ENCODE data around the gene NTN3.

Gene NTN3

DNA sequence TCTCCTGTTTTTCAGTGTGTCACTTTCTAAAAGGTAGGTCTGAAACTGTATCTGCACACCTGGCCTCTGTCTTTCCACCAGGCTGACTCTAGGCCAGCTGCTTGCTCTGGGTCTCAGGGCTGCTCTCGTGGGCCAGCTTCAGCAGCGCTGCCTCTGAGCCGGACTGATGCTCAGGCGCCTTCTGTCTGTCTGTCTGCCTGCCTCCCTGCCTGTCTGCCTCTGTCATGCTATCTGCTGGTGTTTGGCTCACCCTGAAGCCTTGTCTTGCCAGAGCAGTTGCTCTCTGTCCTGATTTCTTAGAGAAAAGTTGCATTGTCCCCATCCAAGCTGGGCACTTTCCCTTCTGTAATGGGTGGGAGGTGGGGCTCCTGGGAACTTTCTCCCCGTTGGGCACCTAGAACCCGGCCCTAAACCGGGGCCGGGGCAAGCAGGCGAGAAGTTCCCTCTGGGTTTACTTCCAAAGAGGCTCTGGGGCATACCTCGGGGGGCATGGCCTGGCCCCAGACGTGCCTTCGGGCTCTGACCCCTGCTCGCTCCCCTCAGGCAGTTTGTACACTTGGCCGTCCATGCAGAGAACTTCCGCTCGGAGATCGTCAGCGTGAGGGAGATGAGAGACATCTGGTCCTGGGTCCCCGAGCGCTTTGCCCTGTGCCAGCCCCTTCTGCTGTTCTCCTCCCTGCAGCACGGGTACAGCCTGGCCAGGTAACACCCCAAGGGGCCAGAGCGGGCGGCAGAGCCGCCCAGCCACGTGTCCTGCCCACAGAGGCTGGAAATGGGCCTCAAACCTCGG lies 26.8 kb downstream of the NTN3 start:
- no peak for DNase-seq

DNA sequence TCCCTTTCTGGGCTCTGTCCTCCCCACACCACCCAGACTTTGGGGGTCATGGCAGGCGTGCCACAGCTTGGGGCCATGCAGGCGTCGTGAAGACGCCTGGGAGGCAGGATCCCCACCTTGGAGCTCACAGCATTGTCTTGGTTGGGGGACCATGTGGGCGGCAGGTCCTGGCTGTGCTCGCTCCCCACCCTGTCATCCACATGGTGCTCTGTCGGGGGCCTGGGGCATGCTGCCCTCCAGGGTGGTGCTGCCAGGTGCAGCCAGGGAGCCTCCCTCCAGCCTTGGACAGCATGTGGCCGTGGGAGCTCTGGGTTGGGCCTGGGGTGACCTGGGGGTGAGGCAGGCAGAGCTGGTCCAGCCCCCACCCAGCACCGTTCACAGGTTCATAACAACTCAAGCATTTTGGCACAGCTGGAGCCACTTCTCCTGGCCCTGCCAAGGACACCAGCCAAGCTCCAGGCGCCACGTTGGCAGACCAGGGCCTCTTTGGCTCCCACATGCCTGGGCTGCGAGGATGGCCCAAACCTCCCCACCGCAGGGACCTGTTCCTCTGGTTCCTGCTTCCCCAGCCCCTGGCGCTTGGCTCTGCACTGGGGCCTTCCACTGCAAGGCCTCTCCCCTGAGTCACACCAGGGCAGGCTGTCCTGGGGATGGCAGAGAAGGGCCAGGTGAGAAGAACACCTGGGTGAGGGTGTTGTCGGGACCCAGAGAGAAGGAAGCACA lies 27.6 kb downstream of the NTN3 start:
- no peak for DNase-seq

DNA sequence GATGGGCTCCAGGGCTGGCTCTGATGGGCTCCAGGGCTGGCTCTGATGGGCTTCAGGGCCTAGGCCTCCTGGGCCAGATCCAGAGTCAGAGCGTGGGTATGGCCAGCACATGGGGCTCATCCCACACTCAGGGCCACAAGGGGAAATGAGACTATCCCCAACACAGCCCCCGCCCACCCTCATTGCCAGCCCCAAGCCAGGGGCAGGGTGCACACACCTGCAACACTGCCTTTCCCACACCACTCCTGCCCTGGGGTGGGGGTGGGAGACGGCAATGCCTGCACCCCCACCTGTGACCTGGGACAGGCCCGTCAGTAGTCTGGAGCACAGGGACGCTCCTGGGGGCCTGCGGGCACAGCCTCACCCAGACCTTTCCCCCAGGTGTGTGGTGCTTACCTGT lies 28.4 kb downstream of the NTN3 start:
- no peak for DNase-seq

DNA sequence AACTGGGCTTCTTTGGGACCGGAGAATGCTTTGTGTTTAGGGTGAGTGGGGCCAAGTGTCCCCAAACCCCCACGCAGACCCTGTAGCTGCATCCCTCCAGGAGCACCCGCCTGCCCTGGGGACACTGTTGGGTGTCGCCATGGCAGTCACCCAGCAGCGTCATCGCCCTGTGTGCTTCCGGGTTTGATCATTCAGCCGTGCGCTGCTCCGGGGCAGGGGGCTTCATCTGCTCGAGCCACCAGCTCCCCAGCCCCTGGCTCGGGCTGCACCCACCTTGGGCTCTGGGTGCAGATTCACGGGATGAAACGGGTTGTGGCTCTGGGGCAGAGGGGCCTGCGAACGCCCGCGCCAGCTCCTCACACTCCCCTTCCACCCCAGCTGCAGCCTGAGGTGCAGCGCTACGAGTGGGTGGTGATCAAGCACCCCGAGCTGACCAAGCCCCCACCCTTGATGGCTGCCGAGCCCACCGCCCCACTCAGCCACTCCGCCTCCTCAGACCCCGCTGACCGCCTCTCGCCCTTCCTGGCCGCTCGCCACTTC lies 28.9 kb downstream of the NTN3 start:
- no peak for DNase-seq

DNA sequence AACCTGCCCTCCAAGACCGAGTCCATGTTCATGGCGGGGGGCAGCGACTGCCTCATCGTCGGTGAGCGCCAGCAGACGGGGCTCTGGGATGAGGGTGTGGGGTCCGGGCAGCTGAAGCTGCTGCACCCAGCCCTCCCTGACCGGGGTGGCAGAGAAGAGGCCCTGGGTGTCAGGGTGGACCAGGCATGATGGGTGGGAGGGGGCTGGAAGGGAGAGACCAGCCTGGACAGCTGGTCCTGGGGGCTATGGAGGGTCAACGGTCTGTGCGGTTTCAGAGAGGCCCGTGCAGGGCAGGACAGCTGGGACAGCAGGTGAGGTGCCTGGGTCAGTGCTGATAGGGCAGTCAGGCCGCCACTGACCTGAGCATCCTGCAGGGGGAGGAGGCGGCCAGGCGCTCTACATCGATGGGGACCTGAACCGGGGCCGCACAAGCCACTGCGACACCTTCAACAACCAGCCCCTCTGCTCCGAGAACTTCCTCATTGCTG lies 29.4 kb downstream of the NTN3 start:
- DNase-seq: no peak

DNA sequence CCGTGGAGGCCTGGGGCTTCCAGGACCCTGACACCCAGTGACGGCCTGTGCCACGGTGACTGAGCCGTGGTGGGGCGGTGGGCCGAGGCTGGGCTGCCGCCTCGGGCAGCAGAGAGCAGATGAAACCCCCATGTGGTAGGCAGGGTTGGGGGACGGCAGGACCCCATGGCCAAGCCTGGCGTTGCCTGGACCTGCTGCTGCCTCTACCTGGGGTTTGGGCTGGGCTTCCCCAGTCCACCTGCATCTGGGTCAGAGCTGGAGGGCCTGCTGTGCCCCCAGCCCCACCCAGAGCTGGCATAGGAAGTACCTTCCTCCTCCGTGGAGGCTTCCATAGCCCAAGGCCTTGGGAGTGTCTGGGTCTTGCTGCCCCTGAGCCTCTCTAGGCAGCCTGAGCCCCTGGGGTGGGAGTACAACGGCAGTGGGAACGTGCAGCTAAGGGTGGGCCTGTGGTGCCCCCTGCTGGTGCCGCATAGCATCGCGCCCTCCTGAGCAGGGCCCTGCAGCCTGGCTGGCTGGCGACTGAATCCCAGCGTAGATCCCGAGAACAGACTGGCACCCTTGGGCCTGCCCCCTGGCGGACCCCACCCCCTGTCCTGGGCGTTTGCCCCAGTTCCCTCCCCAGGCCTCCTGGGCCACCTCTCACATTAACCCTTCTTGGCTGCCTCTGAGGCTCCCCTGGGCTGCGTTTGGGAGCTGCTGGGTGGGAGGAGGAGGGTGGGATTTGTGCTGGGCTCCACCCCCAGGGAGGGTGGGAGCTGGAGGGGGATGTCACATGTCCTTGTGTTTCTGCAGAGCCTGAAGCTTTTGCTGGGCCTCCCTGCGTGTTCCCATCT lies 30.0 kb downstream of the NTN3 start:
- no peak for DNase-seq

DNA sequence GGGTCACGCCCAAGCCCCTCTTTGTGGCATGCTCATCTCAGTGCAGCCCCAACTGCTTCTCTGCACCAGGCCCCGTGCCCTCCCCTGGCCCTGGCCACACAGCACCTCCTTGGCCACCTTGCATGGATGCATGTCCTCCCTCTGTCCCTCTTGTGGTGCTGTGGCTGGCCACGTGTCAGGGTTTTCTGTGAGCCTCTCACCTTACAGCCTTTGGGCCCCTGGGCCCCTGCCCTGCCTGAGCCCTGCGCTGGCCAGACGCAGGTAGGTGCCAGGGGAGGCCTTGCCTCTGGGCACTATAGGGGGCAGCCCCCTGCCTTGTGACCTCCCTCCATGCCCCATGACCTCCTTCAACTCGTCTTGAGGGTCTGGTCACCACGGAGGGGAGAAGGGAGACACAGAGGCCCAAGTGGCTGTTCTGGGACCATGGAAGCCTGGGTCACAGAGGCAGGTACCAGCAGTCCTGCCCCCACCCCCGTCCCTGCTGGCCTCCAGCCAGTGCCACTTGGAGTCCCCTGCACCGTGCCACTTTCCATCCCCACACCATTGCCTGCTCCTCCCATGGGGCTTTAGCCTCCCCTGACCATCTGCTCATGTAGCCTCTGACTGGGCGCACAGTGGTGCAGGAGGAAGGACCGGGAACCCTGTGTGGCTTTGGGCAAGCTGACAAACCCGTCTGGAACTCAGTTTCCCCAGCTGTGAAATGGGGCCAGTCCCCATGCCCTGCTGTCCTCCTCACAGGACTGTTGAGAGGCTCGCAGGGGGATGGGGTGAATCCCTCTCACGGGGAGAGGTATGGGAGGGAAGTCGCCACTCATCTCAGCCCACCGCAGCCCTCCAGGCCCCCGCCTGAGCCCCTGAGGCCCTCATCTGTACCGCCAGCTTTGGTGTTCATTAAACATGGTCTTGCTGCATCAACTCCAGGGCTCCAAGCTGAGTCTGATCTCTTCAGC lies 31.1 kb downstream of the NTN3 start:
- no peak for DNase-seq

DNA sequence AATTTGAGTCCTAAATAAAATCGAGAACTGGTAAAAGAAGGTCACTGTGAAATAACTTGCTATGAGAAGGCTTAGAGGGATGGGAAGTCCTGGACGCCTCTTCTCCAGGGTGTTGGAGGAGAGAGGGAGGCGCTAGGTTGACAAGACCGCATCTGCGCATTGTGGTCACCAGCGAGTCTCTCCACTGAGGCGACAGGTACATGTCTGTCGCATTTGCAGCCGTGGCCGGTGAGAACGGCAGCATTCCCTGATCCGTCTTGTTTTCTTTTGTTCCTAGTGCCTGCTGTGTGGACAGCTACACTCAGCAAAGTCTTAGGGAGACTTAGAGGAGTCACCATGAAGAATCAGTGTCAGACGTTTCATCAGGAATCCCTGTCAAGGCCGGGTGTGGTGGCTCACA lies 34.6 kb downstream of the NTN3 start:
- DNase-seq: no peak

DNA sequence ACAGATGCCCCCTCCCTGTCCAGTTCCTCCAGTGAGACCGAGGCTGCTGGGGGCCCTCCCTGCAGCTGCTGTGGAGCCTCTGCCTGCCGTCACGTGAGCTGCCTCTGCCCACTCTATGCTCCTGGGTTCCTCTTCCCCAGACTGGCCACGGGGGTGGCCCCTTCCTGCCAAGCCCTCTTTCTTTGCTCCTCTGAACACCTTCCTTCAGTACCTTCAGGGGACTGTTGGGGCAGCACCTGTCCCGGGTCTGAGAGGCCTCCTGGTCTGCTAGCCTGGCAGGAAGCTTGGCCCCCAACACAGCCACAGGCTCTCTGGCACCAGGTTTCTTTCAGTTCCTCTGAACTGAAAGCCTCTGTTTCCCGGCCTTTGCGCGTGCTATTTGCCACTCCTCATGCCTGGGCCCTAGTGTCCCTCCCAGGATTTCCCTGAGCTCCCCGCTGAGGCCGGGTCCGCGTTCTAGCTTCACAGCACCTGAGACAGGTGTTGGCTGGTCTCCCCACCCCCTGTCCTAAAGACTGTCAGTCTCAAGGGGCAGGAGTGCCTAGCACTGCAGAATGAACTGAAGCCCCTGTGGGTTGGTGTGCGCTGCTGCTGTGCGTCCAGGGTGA lies 36.1 kb downstream of the NTN3 start:
- DNase-seq: no peak

DNA sequence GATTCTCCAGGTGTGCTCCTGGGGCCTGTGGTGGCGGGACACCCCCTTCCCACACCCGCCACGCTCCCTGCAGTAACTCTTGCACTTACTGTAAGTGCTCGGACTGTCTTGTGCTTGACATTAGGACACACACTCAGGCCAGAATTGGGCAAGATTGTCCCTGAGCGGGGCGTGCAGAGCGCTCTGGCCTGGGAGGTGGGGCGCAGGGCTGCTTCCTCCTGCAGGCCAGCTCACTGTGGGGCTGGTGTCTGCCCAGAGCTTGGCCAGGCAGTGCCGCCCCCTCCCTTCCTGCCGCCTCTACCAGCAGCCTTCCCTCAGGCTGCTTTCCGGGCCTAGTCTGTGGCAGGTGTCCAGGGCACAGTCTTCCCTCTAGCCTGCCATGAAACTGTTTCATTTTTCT lies 36.6 kb downstream of the NTN3 start:
- no peak for DNase-seq

DNA sequence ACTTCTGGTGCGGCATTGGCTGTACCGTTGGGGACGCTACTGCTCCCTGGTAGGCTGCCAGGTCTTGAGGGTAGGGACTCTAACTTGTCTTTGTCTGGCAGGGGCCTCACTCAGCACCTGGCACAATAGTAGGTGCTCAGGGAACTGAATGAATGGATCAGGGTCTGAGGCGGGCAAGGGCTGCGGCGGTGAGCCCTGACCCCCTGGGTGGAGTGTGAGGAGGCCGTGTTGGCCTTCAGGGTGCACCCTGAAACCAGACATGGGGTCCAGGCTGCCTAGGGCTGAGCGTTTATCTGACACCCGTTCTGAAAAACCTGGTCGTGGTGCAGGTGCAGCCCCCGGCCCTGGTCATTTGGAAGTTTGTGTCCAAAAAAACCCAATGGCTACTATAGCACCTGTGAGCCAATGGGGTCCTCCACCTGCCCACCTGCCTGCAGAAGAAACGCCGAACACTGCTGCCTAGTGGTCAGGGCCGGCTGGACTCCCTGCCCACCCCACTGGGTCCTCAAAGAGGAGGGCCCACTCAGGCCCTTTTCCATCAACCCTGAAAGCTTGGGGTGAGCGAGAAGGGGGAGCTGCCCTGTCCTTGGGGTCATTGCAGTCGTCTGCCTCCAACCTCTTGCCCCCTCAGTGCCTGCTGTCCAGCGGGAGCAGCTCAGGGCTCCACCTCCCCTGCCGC lies 37.8 kb downstream of the NTN3 start:
- DNase-seq: no peak

DNA sequence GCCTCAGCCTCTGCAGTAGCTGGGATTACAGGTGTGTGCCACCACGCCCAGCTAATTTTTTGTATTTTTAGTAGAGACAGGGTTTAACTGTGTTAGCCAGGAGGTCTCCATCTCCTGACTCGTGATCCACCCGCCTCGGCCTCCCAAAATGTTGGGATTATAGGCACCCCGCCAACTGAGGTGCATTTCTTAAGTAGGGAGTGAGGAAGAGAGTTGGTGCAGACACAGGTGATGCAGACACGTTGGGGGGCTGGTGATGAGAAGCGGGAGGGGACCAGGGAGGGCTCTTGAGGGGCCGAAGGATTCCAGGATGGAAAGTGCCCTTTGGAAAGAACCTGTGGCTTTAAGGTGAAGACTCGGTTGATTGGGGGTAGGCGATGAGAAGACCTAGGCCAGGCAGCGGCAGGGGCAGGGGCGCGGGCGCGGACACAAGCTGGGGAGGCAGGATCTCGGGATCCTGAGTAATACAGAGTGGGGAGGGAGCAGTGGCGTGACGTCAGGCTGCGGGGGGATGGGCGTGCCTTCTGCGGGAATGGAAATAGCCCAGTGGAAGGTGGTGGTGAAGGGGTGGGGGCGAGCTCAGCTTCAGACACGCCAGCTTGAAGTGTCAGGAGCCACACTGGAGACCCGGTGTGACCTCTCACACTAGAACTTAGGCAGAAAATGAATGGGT lies 40.2 kb downstream of the NTN3 start:
- DNase-seq: no peak

DNA sequence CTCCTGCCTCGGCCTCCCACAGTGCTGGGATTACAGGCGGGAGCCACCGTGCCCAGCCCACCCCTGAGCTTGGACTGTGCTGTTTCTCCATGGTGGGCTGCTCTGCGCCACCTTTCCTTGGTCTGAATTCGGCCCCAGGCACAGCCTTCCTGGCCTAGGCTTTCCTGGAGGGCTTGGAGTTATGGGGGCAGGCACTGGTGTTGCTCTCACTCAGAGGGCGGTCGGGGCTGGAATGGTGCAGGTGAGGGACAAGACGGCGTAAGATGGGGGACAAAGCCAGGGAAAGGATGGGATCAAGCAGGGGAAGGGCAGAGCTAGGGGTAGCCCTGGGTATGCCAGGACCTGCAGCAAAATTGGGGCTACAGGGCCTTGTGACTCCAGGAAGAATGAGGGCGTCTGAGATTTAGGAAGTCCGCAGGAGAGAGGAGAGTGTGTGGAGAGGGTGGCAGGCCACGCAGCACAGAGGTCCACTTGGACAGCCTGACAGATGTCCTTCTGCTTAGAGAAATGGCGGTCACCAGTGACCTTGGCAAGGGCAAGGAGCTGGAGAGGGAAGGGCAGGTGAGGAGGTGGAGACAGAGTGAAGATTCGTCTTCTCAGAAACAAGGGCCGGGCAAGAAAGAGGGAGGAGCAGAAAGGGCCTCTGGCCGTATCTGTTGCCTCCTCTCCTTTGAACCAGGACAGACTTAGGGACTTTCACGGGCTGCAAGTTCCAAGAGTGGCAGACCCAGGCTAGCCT lies 41.1 kb downstream of the NTN3 start:
- DNase-seq: no peak

DNA sequence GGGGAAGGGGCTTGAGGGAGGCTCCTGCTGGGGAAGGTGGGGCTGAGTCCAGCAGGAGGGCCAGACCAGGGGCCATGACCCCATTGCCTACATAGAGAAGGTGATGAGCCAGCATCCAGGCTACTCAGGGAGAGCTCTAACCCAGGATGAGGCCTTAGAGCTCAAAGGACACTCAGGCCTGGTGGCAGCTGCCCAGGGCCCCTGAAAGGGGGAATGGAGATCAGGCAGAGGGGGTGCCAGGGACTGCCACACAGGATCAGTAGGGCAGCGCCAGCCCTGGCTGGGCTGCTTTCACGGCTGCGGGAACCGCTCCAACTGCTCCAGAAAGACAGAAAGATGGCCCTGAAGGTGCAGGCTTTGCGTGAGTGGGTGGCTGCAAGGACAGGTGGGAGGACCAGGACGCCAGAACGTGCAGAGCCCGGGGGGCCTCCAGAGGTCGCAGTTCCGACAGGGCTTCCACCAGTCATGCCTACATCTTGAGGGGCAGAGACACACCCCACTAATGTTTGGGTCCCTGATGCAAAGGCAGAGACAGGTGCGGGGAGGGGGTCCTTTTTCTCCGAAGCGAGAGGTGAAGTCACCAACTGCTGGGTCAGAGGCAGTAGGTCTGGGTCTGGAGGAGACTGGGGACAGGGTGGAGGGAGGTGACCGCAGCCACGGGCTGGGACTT lies 41.8 kb downstream of the NTN3 start:
- no peak for DNase-seq

DNA sequence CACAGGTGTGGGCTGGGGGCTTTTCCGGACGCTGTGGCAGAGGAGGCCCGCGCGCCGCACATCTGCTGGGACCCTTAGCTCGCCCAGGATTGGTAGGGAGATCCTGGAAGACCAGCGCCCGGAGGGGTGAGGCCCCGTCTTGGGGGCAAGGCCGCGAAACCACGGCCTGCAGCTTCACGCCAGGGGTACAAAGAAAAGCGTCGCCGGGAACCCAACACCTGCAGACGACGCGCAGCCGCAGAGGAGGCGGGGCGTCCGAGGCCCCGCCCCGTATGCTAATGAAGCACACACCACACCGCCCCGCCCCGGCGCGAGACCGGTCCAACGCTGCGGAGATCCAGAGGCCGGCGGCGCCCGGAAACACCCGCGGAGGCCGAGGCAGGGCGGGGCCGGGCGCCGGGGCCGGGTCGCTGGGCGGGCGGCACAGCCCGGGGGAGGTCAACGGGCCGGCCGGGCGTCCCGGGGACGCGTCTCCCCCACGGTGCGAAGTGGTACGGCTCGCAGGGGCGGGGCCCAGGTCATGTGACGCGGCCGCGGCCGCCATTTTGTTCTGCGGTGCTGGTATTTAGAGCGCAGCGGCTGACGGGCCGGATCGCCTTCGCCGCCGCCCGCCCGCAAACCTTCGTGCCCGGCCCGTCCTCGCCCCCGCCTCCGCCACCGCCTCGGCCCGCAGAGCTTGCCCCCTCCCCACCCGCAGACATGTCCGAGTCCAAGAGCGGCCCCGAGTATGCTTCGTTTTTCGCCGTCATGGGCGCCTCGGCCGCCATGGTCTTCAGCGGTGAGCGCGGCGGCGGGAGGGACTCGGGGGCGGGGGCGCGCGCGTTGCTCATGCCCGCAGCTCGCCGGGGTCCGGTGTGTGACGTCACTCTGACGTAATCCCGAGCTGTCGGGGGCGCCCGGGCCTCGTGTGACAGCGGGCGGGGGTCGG lies 42.6 kb downstream of the NTN3 start, which contains the start of gene ATP6V0C:
Gene ATP6V0C, plus strand, starts transcription at position 548 of the 928 bp plus-strand sequence. Its CDS starts 152 bp downstream, at position 700.
- DNase-seq: peak; percentile 87

DNA sequence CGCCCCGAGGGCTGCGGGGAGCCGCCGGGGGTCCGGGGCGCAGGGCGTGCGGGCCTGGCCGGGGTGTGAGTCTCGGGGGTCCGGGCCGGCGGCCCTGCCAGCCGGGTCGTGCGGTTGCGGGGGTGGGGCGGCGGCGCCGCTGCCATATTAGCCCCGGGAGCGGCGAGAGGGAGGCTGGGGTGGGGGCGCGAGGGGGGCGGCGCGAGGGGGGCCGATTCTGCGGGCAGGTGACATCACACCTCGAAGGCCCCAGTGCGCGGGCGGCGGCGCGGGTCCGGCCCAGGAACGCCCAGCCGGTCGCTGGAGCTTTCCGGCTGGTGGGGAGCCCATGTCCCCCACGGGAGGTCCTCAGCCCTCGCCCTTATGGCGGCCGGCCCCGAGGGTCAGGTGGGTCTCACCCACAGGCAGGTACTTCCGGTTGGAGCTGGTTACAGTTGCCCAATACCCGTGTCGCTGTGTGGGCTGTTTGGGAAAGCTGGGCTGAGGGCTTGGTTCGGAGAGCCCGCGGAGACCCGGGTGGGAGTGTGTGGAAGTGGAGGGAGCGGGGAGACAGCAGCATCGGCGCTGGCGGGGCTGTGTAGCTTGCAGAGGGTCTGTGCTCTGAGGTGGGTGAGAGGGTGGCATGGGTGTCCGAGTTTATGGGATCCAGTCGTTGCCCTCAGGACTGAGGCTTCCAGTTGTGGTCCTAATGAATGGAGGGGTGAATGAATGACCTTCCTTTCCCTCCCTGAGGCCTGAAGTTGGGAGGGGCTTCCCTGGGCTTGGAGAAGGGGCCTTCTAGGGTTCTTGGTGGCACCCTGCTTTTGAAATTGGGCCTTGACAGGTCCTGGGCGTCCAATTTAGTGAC lies 43.5 kb downstream of the NTN3 start:
- no peak for DNase-seq

Data from 8988T (cell line).